DMS53 treated with DMSO at 0.1 percent for 48 hours (cell line): ENCODE data around the gene KBTBD13.

ENCODE experiments used
- DNase-seq: peaks from one replicate; lab custom pipeline; 2025; ENCODE audit not compliant: unreplicated experiment; lab: John Stamatoyannopoulos, UW

KBTBD13 gene

DNA sequence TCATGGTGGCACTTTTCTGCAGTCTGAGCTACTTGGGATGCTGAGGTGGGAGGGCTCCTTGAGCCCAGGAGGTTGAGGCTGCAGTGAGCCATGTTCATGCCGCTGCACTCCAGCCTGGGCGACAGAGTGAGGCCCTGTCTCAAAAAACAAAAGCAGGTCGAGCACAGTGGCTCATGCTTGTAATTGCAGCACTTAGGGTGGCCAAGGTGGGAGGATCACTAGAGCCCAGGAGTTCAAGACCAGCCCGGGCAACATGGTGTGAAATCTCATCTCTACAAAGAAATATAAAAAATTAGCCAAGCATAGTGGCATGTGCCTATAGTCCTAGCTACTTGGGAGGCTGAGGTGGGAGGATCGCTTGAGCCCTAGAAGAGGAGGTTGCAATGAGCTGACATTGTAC is 28.5 kb downstream of the KBTBD13 start:
- DNase-seq: no peak

DNA sequence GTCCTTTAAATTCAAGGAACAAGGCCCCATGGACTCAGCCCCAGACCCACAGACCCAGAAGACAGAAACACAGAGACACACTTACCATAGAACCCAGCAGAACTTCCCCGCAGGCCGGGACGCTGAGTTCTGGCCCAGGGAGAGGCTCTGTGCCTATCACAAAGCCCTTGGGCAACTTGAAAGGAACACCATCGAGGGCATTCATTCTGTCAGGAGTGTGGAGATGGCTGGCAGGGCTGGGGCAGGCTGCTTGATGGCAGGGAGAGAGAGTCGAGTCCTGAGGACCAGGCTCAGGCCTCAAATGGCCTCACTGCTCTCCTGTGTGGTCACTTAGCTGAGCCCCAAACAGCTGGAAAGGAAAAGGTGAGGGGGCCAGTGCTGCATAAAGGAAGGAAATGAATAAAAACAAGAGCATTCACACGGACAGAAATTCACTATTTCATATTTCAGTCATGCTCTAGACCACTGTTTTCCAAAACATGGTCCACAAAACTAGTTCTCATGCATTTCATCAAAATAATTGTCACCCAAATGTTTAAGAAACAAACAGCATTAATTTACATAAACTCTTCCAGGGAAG is 29.6 kb downstream of the KBTBD13 start:
- DNase-seq: no peak

GRCh38 chr15:65110676-65111292 is 34.2 kb downstream of the KBTBD13 start:
- DNase-seq: no peak

DNA sequence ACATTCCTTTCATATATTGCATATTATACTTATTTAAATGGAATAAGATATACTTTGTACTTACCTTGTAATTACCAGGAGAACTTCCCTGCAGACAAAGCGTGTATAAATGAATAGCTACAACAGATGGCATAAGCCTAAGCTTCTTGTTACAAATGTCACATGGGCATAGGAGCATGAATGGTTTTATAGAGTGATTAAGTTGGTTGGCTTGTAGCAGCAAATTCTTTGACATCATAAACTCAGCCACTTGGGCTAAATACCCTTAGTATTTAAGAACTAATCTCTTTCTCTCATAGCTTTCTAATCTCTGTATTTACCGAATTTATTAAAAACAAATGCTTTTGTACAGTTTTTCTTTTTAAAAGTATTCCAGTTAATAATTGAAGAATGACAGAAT is 38.5 kb downstream of the KBTBD13 start, which contains the start of gene UBAP1L:
Gene UBAP1L (minus strand): TSS at position 115 of the 400 bp plus-strand sequence. CDS start 8,985 bp downstream, outside the sequence.
- no peak for DNase-seq

GRCh38 chr15:65115542-65115941 is 39.0 kb downstream of the KBTBD13 start:
- DNase-seq: no peak
